ENCODE measurements around the gene SH2B3. TPM values are rescaled to one million over a fixed set of nuclear protein-coding genes. Genes with fewer than 3 reads are reported as not detected.
A peak's percentile ranks its signal among the peaks of the same experiment; 100 is the strongest.

SH2B3 gene
- total RNA-seq, 2 experiments from 2014 or later: 29.7 to 29.8 TPM

GRCh38 chr12:111413442-111414086, 7.8 kb downstream of the SH2B3 start:
- POLR2A ChIA-PET: no interaction called here
- CTCF ChIA-PET: interaction anchor here (1.1 to 3.3 kb wide), 8 partner anchors 12 to 338 kb away, joined by 3 to 19 read pairs (median 8); no protein-coding TSS in a partner anchor
- H3K9me3 Mint-ChIP-seq: no peaks in the 10 kb centered on the region
- no peak for DNase-seq
- H3K4me1 Mint-ChIP-seq: peaks cover 59% of the 10 kb centered on the region
- no peaks in the 10 kb centered on the region for H3K27me3 Mint-ChIP-seq
- H3K27ac Mint-ChIP-seq: no peak overlapping the region
- H3K36me3 Mint-ChIP-seq (ENCODE audit: low read depth): peaks cover 20% of the 10 kb centered on the region
- no peak overlapping the region for H3K4me3 Mint-ChIP-seq

DNA sequence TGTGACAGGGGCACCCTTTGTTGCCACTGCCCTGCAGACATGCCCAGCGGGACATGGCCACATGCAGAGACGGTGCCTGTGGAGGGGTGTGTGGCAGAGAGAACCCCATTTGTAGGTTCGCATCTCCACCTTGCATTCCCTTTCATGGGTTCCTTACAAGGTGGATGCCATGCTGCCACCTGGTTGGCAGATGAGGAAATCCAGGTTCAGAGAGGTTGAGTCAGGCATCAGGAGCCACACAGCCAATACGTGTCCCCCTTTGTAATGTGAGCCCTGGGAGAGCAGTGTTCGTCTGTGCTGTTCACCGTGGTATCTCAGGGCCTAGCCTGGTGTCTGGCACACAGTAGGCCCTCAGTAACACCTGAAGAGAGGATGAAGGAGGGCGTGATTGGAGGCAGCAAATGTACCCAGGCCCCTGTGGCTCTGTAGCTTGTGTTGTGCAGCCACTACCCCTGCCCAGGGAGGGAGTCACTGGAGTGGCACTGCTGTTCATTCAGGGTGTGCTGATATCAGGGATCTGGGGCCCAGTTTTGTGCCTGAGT, 9.1 kb downstream of the SH2B3 start:
- DNase-seq: no peak
- H3K4me3 Mint-ChIP-seq: no peak overlapping the region
- no peaks in the 10 kb centered on the region for H3K27me3 Mint-ChIP-seq
- POLR2A ChIA-PET: no interaction called here
- CTCF ChIA-PET: interaction anchor here (2.0 to 2.8 kb wide), 2 partner anchors 20 to 36 kb away, joined by 5 to 18 read pairs; no protein-coding TSS in a partner anchor
- peaks cover 48% of the 10 kb centered on the region for H3K4me1 Mint-ChIP-seq
- H3K36me3 Mint-ChIP-seq (ENCODE audit: low read depth): peaks cover 23% of the 10 kb centered on the region
- no peaks in the 10 kb centered on the region for H3K9me3 Mint-ChIP-seq
- no peak overlapping the region for H3K27ac Mint-ChIP-seq

DNA sequence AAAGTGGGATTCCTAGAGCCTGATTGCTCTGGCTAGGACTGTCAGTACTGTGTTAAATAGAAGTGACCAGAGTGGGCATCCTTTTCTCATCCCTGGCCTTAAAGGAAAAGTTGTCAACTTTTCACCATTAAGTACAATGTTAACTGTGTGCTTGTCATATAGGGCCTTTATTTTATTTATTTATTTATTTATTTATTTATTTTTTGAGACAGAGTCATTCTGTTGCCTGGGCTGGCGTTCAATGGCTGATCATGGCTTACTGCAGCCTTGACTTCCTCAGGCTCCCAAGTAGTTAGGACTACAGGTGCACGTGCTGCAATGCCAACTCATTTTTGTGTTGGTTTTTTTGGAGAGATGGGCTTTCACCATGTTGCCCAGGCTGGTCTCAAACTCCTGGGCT, 11.6 kb downstream of the SH2B3 start:
- ChIA-PET POLR2A (no interaction called here), CTCF (interaction anchor here (1.2 kb wide), 1 partner anchor 25 kb away, joined by 3 read pairs; no protein-coding TSS in a partner anchor)
- Mint-ChIP-seq H3K4me1 (peaks cover 36% of the 10 kb centered on the region), H3K27ac (no peak overlapping the region), H3K9me3 (no peaks in the 10 kb centered on the region), H3K4me3 (no peak overlapping the region), H3K27me3 (no peaks in the 10 kb centered on the region), H3K36me3 (ENCODE audit: low read depth) (peaks cover 38% of the 10 kb centered on the region)
- no peak for DNase-seq

DNA sequence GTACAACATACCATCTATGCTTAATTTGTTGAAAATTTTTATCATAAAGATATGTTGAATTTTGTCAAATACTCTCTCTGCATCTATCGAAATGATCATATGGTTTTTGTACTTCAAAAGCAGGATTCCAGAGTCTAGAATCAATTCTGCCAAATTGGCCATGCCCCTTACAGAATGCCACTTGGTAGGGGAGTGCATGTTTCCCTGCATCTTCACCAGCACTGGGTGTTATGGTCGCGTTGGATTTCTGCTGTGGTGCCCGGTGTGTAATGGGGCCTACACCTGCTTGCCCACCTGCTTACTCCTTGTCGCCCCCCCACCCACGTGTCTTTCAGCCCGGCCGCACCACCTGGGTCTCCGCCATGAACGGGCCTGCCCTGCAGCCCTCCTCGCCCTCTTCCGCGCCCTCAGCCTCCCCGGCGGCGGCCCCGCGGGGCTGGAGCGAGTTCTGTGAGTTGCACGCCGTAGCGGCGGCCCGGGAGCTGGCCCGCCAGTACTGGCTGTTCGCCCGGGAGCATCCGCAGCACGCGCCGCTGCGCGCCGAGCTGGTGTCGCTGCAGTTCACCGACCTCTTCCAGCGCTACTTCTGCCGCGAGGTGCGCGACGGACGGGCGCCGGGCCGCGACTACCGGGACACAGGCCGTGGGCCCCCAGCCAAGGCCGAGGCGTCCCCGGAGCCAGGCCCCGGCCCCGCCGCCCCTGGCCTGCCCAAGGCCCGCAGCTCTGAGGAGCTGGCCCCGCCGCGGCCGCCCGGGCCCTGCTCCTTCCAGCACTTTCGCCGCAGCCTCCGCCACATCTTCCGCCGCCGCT, 12.3 kb downstream of the SH2B3 start:
- H3K9me3 Mint-ChIP-seq: no peaks in the 10 kb centered on the region
- ChIA-PET POLR2A (no interaction called here), CTCF (no interaction called here)
- DNase-seq: no peak
- no peak overlapping the region for H3K27ac Mint-ChIP-seq
- H3K4me1 Mint-ChIP-seq: peaks cover 31% of the 10 kb centered on the region
- peaks cover 42% of the 10 kb centered on the region for H3K36me3 Mint-ChIP-seq (ENCODE audit: low read depth)
- H3K4me3 Mint-ChIP-seq: no peak overlapping the region
- H3K27me3 Mint-ChIP-seq: no peaks in the 10 kb centered on the region

- no peak for DNase-seq
- H3K27ac Mint-ChIP-seq: no peak overlapping the region
- ChIA-PET POLR2A (no interaction called here), CTCF (no interaction called here)
- H3K4me3 Mint-ChIP-seq: no peak overlapping the region
- H3K9me3 Mint-ChIP-seq: no peaks in the 10 kb centered on the region
- peaks cover 27% of the 10 kb centered on the region for H3K4me1 Mint-ChIP-seq
- no peaks in the 10 kb centered on the region for H3K27me3 Mint-ChIP-seq
- H3K36me3 Mint-ChIP-seq (ENCODE audit: low read depth): peaks cover 40% of the 10 kb centered on the region
Measured at GRCh38 chr12:111418594-111418880, 12.8 kb downstream of the SH2B3 start.

DNA sequence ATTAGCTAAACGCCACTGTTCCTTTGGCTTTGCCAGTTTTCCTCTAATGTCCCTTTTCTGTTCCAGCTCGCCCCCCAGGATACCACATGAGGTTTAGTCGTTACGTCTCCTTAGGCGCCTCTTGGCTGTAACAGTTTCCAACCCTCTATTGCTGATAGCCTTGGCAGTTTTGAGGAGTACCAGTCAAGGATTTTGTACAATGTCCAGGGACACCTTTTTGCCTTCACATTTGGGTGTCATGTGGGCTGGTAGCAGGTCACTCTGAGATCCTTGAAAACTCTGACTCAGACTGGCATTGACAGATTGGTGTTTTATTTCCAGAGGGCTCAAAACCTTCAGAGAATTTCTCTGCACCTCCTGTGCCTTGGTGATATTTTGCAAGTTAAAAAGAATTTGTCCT, 14.1 kb downstream of the SH2B3 start:
- peaks cover 39% of the 10 kb centered on the region for H3K36me3 Mint-ChIP-seq (ENCODE audit: low read depth)
- POLR2A ChIA-PET: no interaction called here
- no peaks in the 10 kb centered on the region for H3K27me3 Mint-ChIP-seq
- no peak overlapping the region for H3K4me3 Mint-ChIP-seq
- no peak overlapping the region for H3K27ac Mint-ChIP-seq
- CTCF ChIA-PET: interaction anchor here (1.0 to 1.8 kb wide), 3 partner anchors 11 to 31 kb away, joined by 4 to 5 read pairs (median 5); no protein-coding TSS in a partner anchor
- DNase-seq: no peak
- peaks cover 27% of the 10 kb centered on the region for H3K4me1 Mint-ChIP-seq
- H3K9me3 Mint-ChIP-seq: no peaks in the 10 kb centered on the region

GRCh38 chr12:111420494-111420893, 14.8 kb downstream of the SH2B3 start:
- CTCF ChIA-PET: interaction anchor here (1.8 kb wide), 1 partner anchor 31 kb away, joined by 5 read pairs; no protein-coding TSS in a partner anchor
- no peak for DNase-seq
- Mint-ChIP-seq H3K27ac (no peak overlapping the region), H3K27me3 (no peaks in the 10 kb centered on the region), H3K4me1 (peaks cover 29% of the 10 kb centered on the region), H3K36me3 (ENCODE audit: low read depth) (peaks cover 39% of the 10 kb centered on the region), H3K9me3 (no peaks in the 10 kb centered on the region), H3K4me3 (no peak overlapping the region)
- POLR2A ChIA-PET: interaction anchor here (0.6 kb wide), 1 partner anchor 46 kb away, joined by 4 read pairs; no protein-coding TSS in a partner anchor

DNA sequence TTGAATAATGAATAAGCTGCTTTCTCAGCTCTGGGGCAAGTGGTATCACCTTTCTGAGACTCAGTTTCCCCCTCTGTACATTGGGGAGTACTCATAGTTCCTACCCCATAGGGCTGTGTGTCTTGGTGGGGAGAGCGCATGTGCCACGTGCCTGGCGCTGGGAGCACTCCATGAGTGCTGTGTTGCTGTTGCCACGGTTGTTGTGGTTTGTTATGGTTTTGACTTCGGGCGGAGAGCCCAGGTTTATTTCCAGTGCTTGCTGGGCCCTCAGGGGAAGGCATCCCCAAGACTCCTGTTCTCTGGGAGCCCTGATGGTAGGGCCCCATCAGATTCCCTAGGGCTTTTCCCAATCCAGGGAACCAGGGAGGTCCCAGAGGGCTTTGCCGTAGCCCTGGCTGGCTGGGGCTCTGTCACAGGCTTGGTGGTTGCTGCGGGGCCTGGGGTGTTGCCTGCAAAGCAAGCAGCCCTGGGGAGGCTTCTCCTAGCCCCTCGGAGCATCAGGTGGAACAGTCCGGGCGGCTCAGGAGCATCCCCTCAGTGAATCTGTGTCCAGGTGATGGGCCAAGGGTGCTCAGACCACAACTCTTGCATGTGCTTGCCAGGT, 18.6 kb downstream of the SH2B3 start:
- no peak for DNase-seq
- Mint-ChIP-seq H3K9me3 (no peaks in the 10 kb centered on the region), H3K27ac (peak overlapping the region; percentile 68), H3K4me1 (peaks cover 63% of the 10 kb centered on the region), H3K4me3 (no peak overlapping the region), H3K36me3 (ENCODE audit: low read depth) (peaks cover 33% of the 10 kb centered on the region), H3K27me3 (no peaks in the 10 kb centered on the region)
- ChIA-PET POLR2A (no interaction called here), CTCF (interaction anchor here (1.1 to 2.5 kb wide), 4 partner anchors 12 to 27 kb away, joined by 3 to 14 read pairs (median 8); no protein-coding TSS in a partner anchor)

- CTCF ChIA-PET: interaction anchor here (0.9 to 2.5 kb wide), 5 partner anchors 9 to 27 kb away, joined by 3 to 14 read pairs (median 6); no protein-coding TSS in a partner anchor
- H3K36me3 Mint-ChIP-seq (ENCODE audit: low read depth): peaks cover 30% of the 10 kb centered on the region
- H3K9me3 Mint-ChIP-seq: no peaks in the 10 kb centered on the region
- POLR2A ChIA-PET: no interaction called here
- DNase-seq: no peak
- H3K4me3 Mint-ChIP-seq: no peak overlapping the region
- no peaks in the 10 kb centered on the region for H3K27me3 Mint-ChIP-seq
- peak overlapping the region; percentile 68 for H3K27ac Mint-ChIP-seq
- H3K4me1 Mint-ChIP-seq: peaks cover 68% of the 10 kb centered on the region
Measured at GRCh38 chr12:111424793-111425251, 19.1 kb downstream of the SH2B3 start.

GRCh38 chr12:111425655-111426054, 19.9 kb downstream of the SH2B3 start:
- no peak for DNase-seq
- no peaks in the 10 kb centered on the region for H3K9me3 Mint-ChIP-seq
- H3K27ac Mint-ChIP-seq: peak overlapping the region; percentile 88
- H3K4me3 Mint-ChIP-seq: no peak overlapping the region
- ChIA-PET CTCF (interaction anchor here (0.9 to 2.5 kb wide), 5 partner anchors 10 to 26 kb away, joined by 3 to 14 read pairs (median 6); no protein-coding TSS in a partner anchor), POLR2A (no interaction called here)
- peaks cover 73% of the 10 kb centered on the region for H3K4me1 Mint-ChIP-seq
- peaks cover 27% of the 10 kb centered on the region for H3K36me3 Mint-ChIP-seq (ENCODE audit: low read depth)
- no peaks in the 10 kb centered on the region for H3K27me3 Mint-ChIP-seq

GRCh38 chr12:111426344-111427185, 20.8 kb downstream of the SH2B3 start:
- H3K9me3 Mint-ChIP-seq: no peaks in the 10 kb centered on the region
- DNase-seq: no peak
- no peaks in the 10 kb centered on the region for H3K27me3 Mint-ChIP-seq
- ChIA-PET POLR2A (interaction anchor here (0.9 kb wide), 1 partner anchor 17 kb away, joined by 3 read pairs; no protein-coding TSS in a partner anchor), CTCF (interaction anchor here (0.6 to 6.0 kb wide), 7 partner anchors 14 to 30 kb away, joined by 3 to 46 read pairs (median 5); partner anchors contain the start of gene SH2B3)
- no peak overlapping the region for H3K4me3 Mint-ChIP-seq
- H3K27ac Mint-ChIP-seq: peak overlapping the region; percentile 88
- H3K36me3 Mint-ChIP-seq (ENCODE audit: low read depth): peaks cover 28% of the 10 kb centered on the region
- peaks cover 77% of the 10 kb centered on the region for H3K4me1 Mint-ChIP-seq

Measured in activated CD4-positive, alpha-beta T cell treated with anti-CD3 and anti-CD28 coated beads, Interleukin-2, amount 10 ng/mL, durations not matched to agents 7 days and 5 days (primary cell).